ENCODE results near the gene TMC3. TPM values are rescaled to one million over a fixed set of nuclear protein-coding genes. Genes with fewer than 3 reads are reported as not detected.
A peak's percentile ranks its signal among the peaks of the same experiment; 100 is the strongest.

TMC3 gene
- total RNA-seq, 1 donor from 2014 or later = not detected

GRCh38 chr15:81291916-81292522 lies 82.0 kb downstream of the TMC3 start:
- intact Hi-C loops (cut with micrococcal nuclease) = loop anchor here (5.0 to 10.0 kb wide), 3 partner anchors 110 to 755 kb away; partner anchors contain the start of gene MEX3B
- H3K27me3 Mint-ChIP-seq = no peaks in the 10 kb centered on the region
- H3K4me3 Mint-ChIP-seq = peak overlapping the region; percentile 94
- H3K4me1 Mint-ChIP-seq = peaks cover 75% of the 10 kb centered on the region
- H3K36me3 Mint-ChIP-seq (ENCODE audit: low read depth) = peaks cover 17% of the 10 kb centered on the region
- peaks cover 12% of the 10 kb centered on the region for H3K9me3 Mint-ChIP-seq
- H3K27ac Mint-ChIP-seq = peak overlapping the region; percentile 95
- no peak for DNase-seq

DNA sequence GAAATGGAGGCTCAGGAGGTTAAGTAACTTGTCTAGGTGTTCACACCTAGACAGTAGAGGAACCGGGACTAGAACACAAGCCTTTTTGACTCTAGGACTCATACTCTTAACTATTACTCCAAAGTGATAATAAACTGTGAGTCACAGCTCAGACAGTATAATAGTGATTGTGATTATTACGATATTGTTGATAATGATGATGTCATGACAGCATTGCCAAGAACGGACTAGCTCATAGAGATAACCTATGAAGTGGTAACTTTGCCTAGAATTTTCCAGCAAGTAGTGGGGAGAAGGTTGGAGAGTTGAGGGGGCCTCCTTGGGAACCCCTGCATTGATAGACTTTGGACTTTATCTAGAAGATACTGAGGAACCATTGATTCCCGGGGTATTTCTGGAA lies 84.1 kb downstream of the TMC3 start:
- no peaks in the 10 kb centered on the region for H3K27me3 Mint-ChIP-seq
- H3K4me3 Mint-ChIP-seq = no peak overlapping the region
- intact Hi-C loops (cut with micrococcal nuclease) = loop anchor here (5.0 to 10.0 kb wide), 4 partner anchors 32 to 757 kb away; partner anchors contain the start of genes MEX3B and STARD5
- peaks cover 76% of the 10 kb centered on the region for H3K4me1 Mint-ChIP-seq
- no peak for DNase-seq
- H3K27ac Mint-ChIP-seq = no peak overlapping the region
- peaks cover 22% of the 10 kb centered on the region for H3K9me3 Mint-ChIP-seq
- H3K36me3 Mint-ChIP-seq (ENCODE audit: low read depth) = peaks cover 15% of the 10 kb centered on the region

- Mint-ChIP-seq H3K36me3 (ENCODE audit: low read depth) (peaks cover 14% of the 10 kb centered on the region), H3K4me3 (no peak overlapping the region), H3K9me3 (peaks cover 22% of the 10 kb centered on the region), H3K27ac (no peak overlapping the region), H3K4me1 (peaks cover 69% of the 10 kb centered on the region), H3K27me3 (no peaks in the 10 kb centered on the region)
- DNase-seq = no peak
- intact Hi-C loops (cut with micrococcal nuclease) = loop anchor here (5.0 kb wide), 1 partner anchor 34 kb away; the partner anchor contains the start of gene STARD5
Measured at GRCh38 chr15:81288616-81289015, 85.4 kb downstream of the TMC3 start.

DNA sequence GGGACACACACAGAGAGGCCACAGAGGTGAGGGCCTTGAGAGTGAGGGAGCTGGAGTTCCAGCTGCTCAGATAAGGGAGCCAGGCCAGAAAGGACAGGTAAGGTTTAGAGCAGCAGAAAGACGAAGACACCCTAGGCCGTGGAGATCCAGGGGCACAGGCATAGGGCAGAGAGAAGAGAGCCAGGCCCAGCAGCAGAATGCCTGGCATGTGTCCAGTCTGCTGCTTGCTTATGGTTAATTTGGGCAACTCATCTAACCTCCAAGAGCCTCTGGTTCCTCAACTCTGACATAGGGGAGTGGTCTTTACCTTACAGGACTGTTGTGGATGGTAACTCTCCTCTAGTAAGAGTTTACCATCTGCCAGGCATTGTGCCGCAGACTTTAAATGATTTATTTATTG lies 86.0 kb downstream of the TMC3 start:
- intact Hi-C loops (cut with micrococcal nuclease) = loop anchor here (5.0 kb wide), 1 partner anchor 34 kb away; the partner anchor contains the start of gene STARD5
- H3K4me1 Mint-ChIP-seq = peaks cover 68% of the 10 kb centered on the region
- no peak for DNase-seq

GRCh38 chr15:81286621-81287121 lies 87.3 kb downstream of the TMC3 start:
- peak overlapping the region; percentile 85 for H3K27ac Mint-ChIP-seq
- H3K27me3 Mint-ChIP-seq = no peaks in the 10 kb centered on the region
- peak overlapping the region; percentile 71 for H3K4me3 Mint-ChIP-seq
- intact Hi-C loops (cut with micrococcal nuclease) = loop anchor here (1.0 to 5.0 kb wide), 3 partner anchors 8 to 36 kb away; partner anchors contain the start of gene STARD5
- H3K9me3 Mint-ChIP-seq = peaks cover 22% of the 10 kb centered on the region
- peaks cover 14% of the 10 kb centered on the region for H3K36me3 Mint-ChIP-seq (ENCODE audit: low read depth)
- H3K4me1 Mint-ChIP-seq = peaks cover 62% of the 10 kb centered on the region
- peak; percentile 71 for DNase-seq

More for the DNA sequence above, 86.0 kb downstream of the TMC3 start:
- H3K9me3 Mint-ChIP-seq = peaks cover 22% of the 10 kb centered on the region
- no peaks in the 10 kb centered on the region for H3K27me3 Mint-ChIP-seq
- H3K36me3 Mint-ChIP-seq (ENCODE audit: low read depth) = peaks cover 14% of the 10 kb centered on the region
- no peak overlapping the region for H3K27ac Mint-ChIP-seq
- H3K4me3 Mint-ChIP-seq = no peak overlapping the region

DNA sequence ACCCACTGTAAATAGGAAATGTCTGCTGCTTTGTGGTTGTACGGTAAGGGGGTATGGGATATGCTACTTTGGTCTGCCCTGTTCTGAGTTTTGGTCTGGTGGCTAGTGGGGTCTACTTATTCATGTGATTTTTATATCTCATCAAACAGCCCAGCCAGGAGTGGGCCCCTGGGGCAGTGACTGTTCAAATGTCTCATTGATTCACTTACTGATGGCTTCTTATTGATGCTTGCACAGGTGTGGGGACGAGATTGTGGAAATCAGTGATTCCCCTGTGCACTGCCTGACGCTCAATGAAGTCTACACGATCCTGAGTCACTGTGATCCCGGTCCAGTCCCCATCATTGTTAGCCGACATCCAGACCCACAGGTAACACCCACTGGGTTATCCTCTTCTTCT lies 88.6 kb downstream of the TMC3 start:
- Mint-ChIP-seq H3K27me3 (no peaks in the 10 kb centered on the region), H3K4me3 (peak overlapping the region; percentile 71), H3K9me3 (peaks cover 22% of the 10 kb centered on the region), H3K36me3 (ENCODE audit: low read depth) (peaks cover 14% of the 10 kb centered on the region), H3K27ac (peak overlapping the region; percentile 85), H3K4me1 (peaks cover 58% of the 10 kb centered on the region)
- DNase-seq = no peak
- intact Hi-C loops (cut with micrococcal nuclease) = loop anchor here (5.0 kb wide), 1 partner anchor 37 kb away; the partner anchor contains the start of gene STARD5

DNA sequence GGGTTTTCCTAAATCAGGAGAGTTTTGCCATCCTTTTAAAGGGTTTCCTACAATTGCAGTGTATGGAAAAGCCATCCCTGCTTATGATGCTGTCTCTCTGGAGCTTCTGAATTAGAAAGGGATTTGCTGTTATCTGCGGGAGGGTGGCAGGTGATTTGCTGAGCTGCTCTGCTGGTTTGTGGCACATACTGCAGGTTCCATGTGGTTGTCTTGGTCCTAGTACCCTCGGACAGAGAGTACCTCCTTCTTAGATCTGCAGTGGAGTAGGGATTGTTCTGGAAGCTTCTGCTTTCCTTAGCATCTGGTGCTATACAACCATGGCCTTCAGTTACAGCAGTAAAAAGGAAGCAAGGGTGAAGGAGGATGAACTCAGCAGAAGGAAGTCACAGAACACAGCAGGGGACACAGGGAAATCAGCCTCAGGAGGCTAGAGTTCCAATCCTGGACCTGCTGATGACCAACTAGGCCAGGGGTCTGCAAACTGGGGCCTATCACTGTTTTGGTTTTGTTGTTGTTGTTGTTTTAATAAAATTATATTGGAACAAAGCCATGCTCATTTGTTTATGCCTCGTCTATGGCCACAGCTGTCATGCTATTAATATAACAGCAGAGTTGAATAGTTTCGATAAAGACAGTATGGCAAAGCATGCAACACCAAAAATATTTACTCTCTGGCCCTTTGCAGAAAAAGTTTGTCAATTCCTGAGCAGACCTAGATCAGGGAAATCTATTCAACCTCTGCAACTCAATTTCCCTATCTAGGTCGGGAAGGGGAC lies 89.6 kb downstream of the TMC3 start:
- intact Hi-C loops (cut with micrococcal nuclease) = loop anchor here (5.0 kb wide), 1 partner anchor 38 kb away; the partner anchor contains the start of gene STARD5
- no peaks in the 10 kb centered on the region for H3K27me3 Mint-ChIP-seq
- no peak overlapping the region for H3K4me3 Mint-ChIP-seq
- DNase-seq = no peak
- peaks cover 22% of the 10 kb centered on the region for H3K9me3 Mint-ChIP-seq
- H3K27ac Mint-ChIP-seq = no peak overlapping the region
- H3K36me3 Mint-ChIP-seq (ENCODE audit: low read depth) = peaks cover 13% of the 10 kb centered on the region
- H3K4me1 Mint-ChIP-seq = peaks cover 56% of the 10 kb centered on the region

DNA sequence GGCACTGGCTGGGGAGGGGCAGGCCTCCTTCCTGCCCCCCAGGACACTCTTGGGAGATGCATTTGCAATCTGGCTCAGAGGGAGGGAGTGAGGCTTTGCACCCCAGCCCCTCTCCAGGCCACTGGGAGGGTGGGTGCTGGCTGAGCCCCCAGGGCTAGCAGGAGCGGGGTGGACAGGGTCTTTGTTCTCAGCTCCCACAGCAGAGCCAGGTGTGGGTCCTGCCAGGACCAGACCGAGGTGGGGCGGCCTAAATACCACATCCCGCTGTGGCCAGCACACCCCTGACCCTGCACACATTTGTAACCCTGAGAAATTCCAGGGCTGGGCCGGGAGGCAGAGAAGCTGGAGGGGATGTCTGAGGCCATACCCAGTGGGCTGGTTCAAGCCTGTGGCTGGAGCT lies 91.1 kb downstream of the TMC3 start:
- Mint-ChIP-seq H3K4me3 (no peak overlapping the region), H3K27me3 (no peaks in the 10 kb centered on the region), H3K27ac (no peak overlapping the region), H3K36me3 (ENCODE audit: low read depth) (peaks cover 11% of the 10 kb centered on the region), H3K9me3 (peaks cover 22% of the 10 kb centered on the region), H3K4me1 (peaks cover 49% of the 10 kb centered on the region)
- no peak for DNase-seq
- intact Hi-C loops (cut with micrococcal nuclease) = no loop called here

DNA sequence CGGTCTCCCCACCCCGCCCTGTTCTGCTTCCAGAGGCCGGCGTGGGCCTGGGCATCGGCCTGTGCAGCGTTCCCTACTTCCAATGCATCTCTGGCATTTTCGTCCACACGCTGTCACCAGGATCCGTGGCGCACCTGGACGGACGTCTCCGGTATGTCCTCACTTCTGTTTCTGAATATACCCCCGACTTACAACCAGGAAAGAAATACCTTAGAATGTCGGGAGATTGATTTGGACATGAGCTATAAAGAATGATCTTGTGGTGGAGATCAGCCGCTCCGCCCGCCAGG lies 91.5 kb downstream of the TMC3 start:
- Mint-ChIP-seq H3K9me3 (peaks cover 18% of the 10 kb centered on the region), H3K36me3 (ENCODE audit: low read depth) (peaks cover 11% of the 10 kb centered on the region), H3K4me1 (peaks cover 46% of the 10 kb centered on the region), H3K27me3 (no peaks in the 10 kb centered on the region), H3K4me3 (no peak overlapping the region), H3K27ac (no peak overlapping the region)
- DNase-seq = no peak
- intact Hi-C loops (cut with micrococcal nuclease) = no loop called here

DNA sequence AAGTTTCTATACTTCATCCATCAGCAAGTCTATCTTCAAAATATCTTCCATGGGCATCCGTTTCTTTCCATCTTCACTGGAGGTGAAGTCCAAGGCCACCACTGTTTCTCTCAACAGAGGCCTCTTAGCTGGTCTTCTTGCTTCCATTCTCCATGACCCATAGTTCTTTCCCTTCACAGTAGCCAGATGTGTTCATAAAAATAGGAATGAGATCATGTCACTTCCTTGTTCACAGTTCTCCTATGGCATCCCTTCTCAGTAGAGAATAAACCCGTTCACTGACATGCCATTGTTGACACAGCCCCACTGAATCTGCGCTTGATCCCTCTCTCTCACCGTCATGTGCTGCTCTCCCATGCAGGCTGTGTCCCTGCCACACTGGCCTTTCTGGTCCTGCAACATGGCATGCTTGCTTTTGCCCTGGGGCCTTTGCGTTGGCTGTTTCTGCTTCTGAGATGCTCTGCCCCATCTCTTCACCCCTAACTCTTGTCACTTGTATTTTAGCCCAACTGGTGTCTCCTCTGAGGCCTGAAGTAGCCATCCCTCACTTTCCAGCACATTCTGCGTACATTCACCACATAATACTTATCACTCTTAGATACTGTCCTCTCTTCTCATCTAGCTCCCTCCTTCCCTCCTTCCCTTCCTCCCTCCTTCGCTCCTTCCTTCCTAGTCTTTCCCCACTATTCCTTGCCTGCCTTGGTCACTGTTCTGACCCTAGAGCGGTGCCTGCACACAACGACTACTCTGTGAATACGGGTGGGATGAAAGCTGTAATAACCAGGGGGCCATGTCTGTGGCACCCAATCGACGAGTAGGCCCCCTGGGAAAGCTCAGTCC lies 92.0 kb downstream of the TMC3 start:
- Mint-ChIP-seq H3K4me1 (peaks cover 41% of the 10 kb centered on the region), H3K36me3 (ENCODE audit: low read depth) (peaks cover 13% of the 10 kb centered on the region), H3K27me3 (no peaks in the 10 kb centered on the region), H3K4me3 (no peak overlapping the region), H3K9me3 (peaks cover 16% of the 10 kb centered on the region), H3K27ac (no peak overlapping the region)
- intact Hi-C loops (cut with micrococcal nuclease) = no loop called here
- no peak for DNase-seq

GRCh38 chr15:81281456-81281735 lies 92.6 kb downstream of the TMC3 start:
- peaks cover 12% of the 10 kb centered on the region for H3K36me3 Mint-ChIP-seq (ENCODE audit: low read depth)

More at GRCh38 chr15:81281456-81281735, 92.6 kb downstream of the TMC3 start:
- intact Hi-C loops (cut with micrococcal nuclease) = no loop called here
- peaks cover 13% of the 10 kb centered on the region for H3K9me3 Mint-ChIP-seq
- DNase-seq = no peak
- H3K27me3 Mint-ChIP-seq = no peaks in the 10 kb centered on the region
- no peak overlapping the region for H3K4me3 Mint-ChIP-seq
- H3K27ac Mint-ChIP-seq = no peak overlapping the region
- peaks cover 36% of the 10 kb centered on the region for H3K4me1 Mint-ChIP-seq

All from activated CD4-positive, alpha-beta T cell treated with anti-CD3 and anti-CD28 coated beads, Interleukin-2, amount 10 ng/mL, durations not matched to agents 24 days and 14 days (primary cell).